SK-N-SH treated with all-trans-retinoic acid at 6 μM for 48 hours (cell line): ENCODE measurements around the gene COL28A1.

Source experiments
- CSDC2 ChIP-seq: fragments of 250-450 bp; sonication (Bioruptor Pico); IDR thresholded peaks from 2 replicates; pipeline ENCODE4 v1.5.0; 2020; ENCODE audit warnings: mild to moderate bottlenecking, moderate library complexity
- RARB ChIP-seq: fragments of 250-450 bp; sonication (Bioruptor Pico); IDR thresholded peaks from 2 replicates; pipeline ENCODE4 v1.8.0; 2021; ENCODE audit warnings: mild to moderate bottlenecking, moderate library complexity
- TCF4 ChIP-seq: fragments of 250-450 bp; sonication (Bioruptor Pico); IDR thresholded peaks from 2 replicates; pipeline ENCODE4 v1.8.0; 2021; ENCODE audit warnings: mild to moderate bottlenecking, moderate library complexity, borderline replicate concordance
- ZFP30 ChIP-seq: fragments of 450-650 bp; formaldehyde crosslinking; IDR thresholded peaks from 2 replicates; pipeline ENCODE4 v1.5.0; 2022; ENCODE audit warnings: mild to moderate bottlenecking, moderate library complexity
- TF ChIP-seq, protein P1 (sequence below): fragments of 250-450 bp; sonication (Bioruptor Pico); IDR thresholded peaks from 2 replicates; pipeline ENCODE4 v1.8.0; 2020; ENCODE audit warnings: mild to moderate bottlenecking, moderate library complexity, borderline replicate concordance

- TF ChIP-seq, protein P1, sequence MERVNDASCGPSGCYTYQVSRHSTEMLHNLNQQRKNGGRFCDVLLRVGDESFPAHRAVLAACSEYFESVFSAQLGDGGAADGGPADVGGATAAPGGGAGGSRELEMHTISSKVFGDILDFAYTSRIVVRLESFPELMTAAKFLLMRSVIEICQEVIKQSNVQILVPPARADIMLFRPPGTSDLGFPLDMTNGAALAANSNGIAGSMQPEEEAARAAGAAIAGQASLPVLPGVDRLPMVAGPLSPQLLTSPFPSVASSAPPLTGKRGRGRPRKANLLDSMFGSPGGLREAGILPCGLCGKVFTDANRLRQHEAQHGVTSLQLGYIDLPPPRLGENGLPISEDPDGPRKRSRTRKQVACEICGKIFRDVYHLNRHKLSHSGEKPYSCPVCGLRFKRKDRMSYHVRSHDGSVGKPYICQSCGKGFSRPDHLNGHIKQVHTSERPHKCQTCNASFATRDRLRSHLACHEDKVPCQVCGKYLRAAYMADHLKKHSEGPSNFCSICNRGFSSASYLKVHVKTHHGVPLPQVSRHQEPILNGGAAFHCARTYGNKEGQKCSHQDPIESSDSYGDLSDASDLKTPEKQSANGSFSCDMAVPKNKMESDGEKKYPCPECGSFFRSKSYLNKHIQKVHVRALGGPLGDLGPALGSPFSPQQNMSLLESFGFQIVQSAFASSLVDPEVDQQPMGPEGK (CRISPR knock-in tag) = no peak
- TF ChIP-seq TCF4 (CRISPR knock-in tag) (no peak), RARB (CRISPR knock-in tag) (no peak), CSDC2 (CRISPR knock-in tag) (no peak), ZFP30 (CRISPR knock-in tag) (no peak)
These were observed 57.1 kb downstream of the COL28A1 start for GRCh38 chr7:7478569-7478968.
